Measurements from ENCODE around the gene CIAO2A. TPM values are rescaled to one million over a fixed set of nuclear protein-coding genes. Genes with fewer than 3 reads are reported as not detected.
"Not testable (repeated sequence)": the region's sequence is repeated elsewhere in the genome, so short reads cannot be mapped to it uniquely, and the experiment has no call there.

Gene CIAO2A
- total and polyA plus RNA-seq, 9 donors, result 13.2 to 43.8 (median 29.4) TPM

DNA sequence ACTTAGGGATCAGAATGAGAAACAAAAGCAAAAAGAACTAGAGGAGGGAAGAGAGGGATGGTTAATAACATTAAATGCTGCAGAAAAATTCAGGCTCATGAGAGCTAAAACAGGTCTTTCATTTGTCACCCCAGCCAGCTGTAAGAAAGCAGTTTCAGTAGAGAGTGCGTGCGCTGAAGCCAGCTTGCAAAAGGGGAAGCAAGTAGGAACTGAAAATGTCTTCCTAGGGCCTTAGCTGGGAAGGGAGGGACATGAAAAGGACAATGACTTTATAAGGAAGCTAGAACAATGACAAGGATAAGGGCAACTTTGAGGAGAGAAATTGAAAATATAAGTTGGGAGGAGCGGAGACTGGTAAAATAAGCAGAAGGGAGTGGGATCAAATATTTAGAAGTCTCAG, 3.1 kb downstream of the CIAO2A start:
- H3K36me3 ChIP-seq, result no peaks in the 10 kb centered on the region
- H3K4me1 ChIP-seq (ENCODE audit: insufficient read depth), result peaks cover 12% of the 10 kb centered on the region
- H3K27me3 ChIP-seq, result no peaks in the 10 kb centered on the region
- no peak for DNase-seq
- TF ChIP-seq, protein P1, sequence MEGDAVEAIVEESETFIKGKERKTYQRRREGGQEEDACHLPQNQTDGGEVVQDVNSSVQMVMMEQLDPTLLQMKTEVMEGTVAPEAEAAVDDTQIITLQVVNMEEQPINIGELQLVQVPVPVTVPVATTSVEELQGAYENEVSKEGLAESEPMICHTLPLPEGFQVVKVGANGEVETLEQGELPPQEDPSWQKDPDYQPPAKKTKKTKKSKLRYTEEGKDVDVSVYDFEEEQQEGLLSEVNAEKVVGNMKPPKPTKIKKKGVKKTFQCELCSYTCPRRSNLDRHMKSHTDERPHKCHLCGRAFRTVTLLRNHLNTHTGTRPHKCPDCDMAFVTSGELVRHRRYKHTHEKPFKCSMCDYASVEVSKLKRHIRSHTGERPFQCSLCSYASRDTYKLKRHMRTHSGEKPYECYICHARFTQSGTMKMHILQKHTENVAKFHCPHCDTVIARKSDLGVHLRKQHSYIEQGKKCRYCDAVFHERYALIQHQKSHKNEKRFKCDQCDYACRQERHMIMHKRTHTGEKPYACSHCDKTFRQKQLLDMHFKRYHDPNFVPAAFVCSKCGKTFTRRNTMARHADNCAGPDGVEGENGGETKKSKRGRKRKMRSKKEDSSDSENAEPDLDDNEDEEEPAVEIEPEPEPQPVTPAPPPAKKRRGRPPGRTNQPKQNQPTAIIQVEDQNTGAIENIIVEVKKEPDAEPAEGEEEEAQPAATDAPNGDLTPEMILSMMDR (IDR thresholded peaks at IDR 0.05), result no peak
- TF ChIP-seq EP300 (IDR thresholded peaks at IDR 0.05), result no peak
- TF ChIP-seq POLR2A (IDR thresholded peaks at IDR 0.05), result no peak
- H3K27ac ChIP-seq, result no peak overlapping the region
- H3K4me3 ChIP-seq, result no peak overlapping the region
- no peaks in the 10 kb centered on the region for H3K9me3 ChIP-seq
- intact Hi-C loops (cut with DNase I), result no loop called here
- 62 to 93% (median 78%) methylated on average over 3 of the region's 3 CpGs for WGBS, 3 donors

DNA sequence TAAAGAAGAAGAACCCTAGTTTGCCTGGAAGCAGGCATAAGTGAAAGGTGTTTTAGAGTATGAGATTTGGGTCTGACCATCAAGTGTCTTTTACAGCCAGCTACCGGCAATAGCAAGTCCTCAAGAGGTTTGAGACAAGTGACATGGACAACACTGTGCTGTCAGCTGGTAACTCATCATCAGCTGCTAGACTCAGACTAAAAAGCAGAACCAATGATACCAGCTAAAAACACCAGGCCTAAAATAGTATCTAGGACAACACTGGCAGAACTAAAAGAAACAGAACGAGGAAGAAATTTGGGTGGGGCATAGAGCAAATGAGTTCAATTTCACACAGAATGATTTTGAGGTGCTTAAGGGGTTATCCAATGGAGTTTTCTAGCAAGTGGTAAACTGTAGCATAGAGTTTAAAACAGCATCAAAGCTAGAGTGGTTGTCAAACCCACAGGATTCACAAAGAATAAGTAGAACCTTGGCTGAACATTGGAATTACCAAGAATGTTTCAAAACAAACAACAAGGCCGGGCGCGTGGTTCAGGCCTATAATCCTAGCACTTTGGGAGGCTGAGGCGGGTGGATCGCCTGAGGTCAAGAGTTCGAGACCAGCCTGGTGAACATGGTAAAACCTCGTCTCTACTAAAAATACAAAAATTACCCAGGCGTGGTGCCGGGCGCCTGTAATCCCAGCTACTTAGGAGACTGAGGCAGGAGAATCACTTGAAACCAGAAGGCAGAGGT, 3.9 kb downstream of the CIAO2A start:
- no peaks in the 10 kb centered on the region for H3K27me3 ChIP-seq
- no peak overlapping the region for H3K4me3 ChIP-seq
- peaks cover 7% of the 10 kb centered on the region for H3K4me1 ChIP-seq (ENCODE audit: insufficient read depth)
- WGBS, 3 donors, result 77 to 90% (median 85%) methylated on average over 12 of the region's 12 CpGs
- H3K27ac ChIP-seq, result no peak overlapping the region
- TF ChIP-seq, protein P1 (IDR thresholded peaks at IDR 0.05), result no peak
- no peak for TF ChIP-seq POLR2A (IDR thresholded peaks at IDR 0.05)
- no peak for TF ChIP-seq EP300 (IDR thresholded peaks at IDR 0.05)
- no peaks in the 10 kb centered on the region for H3K36me3 ChIP-seq
- intact Hi-C loops (cut with DNase I), result no loop called here
- no peak for DNase-seq
- H3K9me3 ChIP-seq, result no peaks in the 10 kb centered on the region

DNA sequence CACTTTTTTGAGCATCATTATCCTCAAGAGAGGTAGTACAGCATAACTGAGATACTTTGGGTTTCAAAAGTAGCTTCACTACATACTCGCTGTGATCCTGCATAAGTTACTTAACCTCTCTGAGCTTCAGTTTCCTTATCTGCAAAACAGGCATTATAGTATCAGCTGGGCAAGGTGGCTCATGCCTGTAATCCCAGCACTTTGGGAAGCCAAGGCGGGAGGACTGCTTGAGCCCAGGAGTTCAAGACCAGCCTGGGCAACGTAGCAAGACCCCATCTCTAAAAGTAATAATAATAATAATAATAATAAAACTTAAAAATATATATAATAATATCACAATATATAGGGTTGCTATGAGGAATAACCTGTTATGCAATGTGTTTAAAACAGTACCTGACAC, 10.9 kb downstream of the CIAO2A start:
- H3K9me3 ChIP-seq, result no peaks in the 10 kb centered on the region
- no peaks in the 10 kb centered on the region for H3K4me1 ChIP-seq (ENCODE audit: insufficient read depth)
- no peak for DNase-seq
- no peak overlapping the region for H3K4me3 ChIP-seq
- 66 to 96% (median 78%) methylated on average over 3 of the region's 3 CpGs for WGBS, 3 donors
- no peak for TF ChIP-seq EP300 (IDR thresholded peaks at IDR 0.05)
- TF ChIP-seq POLR2A (IDR thresholded peaks at IDR 0.05), result no peak
- TF ChIP-seq, protein P1 (IDR thresholded peaks at IDR 0.05), result no peak
- intact Hi-C loops (cut with DNase I), result no loop called here
- H3K27me3 ChIP-seq, result no peaks in the 10 kb centered on the region
- H3K36me3 ChIP-seq, result no peaks in the 10 kb centered on the region
- no peak overlapping the region for H3K27ac ChIP-seq

DNA sequence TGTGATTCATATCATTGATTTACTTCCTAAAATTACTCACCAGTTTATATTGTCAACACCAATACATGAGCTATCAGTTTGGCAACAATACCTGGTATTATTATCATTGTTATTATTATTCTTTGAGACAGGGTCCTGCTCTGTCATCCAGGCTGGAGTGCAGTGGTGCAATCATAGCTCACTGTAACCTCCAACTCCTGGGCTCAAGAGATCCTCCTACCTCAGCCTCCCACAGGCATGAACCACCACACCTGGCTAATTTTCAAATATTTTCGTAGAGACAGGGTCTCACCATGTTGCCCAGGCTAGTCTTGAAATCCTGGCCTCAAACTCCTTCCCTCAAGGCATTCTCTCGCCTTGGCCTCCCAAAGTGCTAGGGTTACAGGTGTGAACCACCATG, 20.1 kb downstream of the CIAO2A start:
- intact Hi-C loops (cut with DNase I); H3K27me3 ChIP-seq; H3K36me3 ChIP-seq; DNase-seq; H3K4me1 ChIP-seq (ENCODE audit: insufficient read depth); H3K27ac ChIP-seq; H3K9me3 ChIP-seq; H3K4me3 ChIP-seq: not testable (repeated sequence)
- WGBS, 3 donors, result 92 to 94% (median 92%) methylated on average over 2 of the region's 2 CpGs

DNA sequence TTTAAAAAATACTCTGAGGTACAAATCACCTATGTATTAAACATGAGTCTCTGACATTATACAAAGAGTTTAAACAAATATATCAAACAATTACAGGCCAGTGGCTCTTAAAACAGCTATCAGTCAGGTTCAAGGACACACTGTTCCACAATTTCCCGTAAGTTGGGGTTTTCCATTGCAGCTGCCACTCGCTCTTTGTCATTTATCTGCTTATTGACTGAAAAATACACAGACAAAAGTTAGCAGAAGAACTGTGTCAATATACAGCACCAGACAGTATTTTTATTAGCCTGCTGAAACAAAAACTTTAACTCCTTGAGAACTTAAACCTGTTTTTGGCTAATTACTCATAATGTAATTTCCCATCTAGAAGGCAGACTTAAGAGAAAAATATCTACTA, 20.8 kb downstream of the CIAO2A start:
- no peak for DNase-seq
- Histone ChIP-seq H3K27ac (no peak overlapping the region), H3K4me1 (ENCODE audit: insufficient read depth) (peaks cover 8% of the 10 kb centered on the region), H3K27me3 (no peaks in the 10 kb centered on the region), H3K36me3 (no peaks in the 10 kb centered on the region), H3K9me3 (no peaks in the 10 kb centered on the region), H3K4me3 (no peak overlapping the region)
- TF ChIP-seq, protein P1 (IDR thresholded peaks at IDR 0.05), result no peak
- TF ChIP-seq EP300 (IDR thresholded peaks at IDR 0.05), result no peak
- TF ChIP-seq POLR2A (IDR thresholded peaks at IDR 0.05), result no peak
- intact Hi-C loops (cut with DNase I), result no loop called here
- 34 to 74% (median 44%) methylated on average over 2 of the region's 2 CpGs for WGBS, 3 donors
